CD14-positive monocyte (primary cell): ENCODE results near the gene TRAPPC1. TPM values are rescaled to one million over a fixed set of nuclear protein-coding genes. Genes with fewer than 3 reads are reported as not detected.

Experiments
- DNase-seq, 3 donors: peaks; one replicate each; pipeline ENCODE4 v3.0.0-alpha.2; 2011 to 2022
- H2AFZ ChIP-seq: 2 replicates; pipeline ENCODE4 v1.6.0; 2012; ENCODE audit warnings: mild to moderate bottlenecking, low read depth, low read length, inconsistent platforms; ENCODE audit not compliant: insufficient read depth, poor library complexity, severe bottlenecking
- H3K27ac ChIP-seq, 2 donors: 1 replicate in 1 of 2; 2 replicates in 1 of 2; pipeline ENCODE4 v1.5.1; 2012 to 2013; ENCODE audit warnings: low read length in 2 of 2, control low read depth in 1 of 2, inconsistent platforms in 1 of 2, low read depth in 1 of 2, mild to moderate bottlenecking in 1 of 2
- H3K27me3 ChIP-seq, 2 donors: one replicate each; pipeline versions ENCODE4 v1.6.0 to v1.6.1; 2011 to 2013; ENCODE audit warnings: low read length in 2 of 2; ENCODE audit not compliant: control insufficient read depth in 2 of 2, insufficient read depth in 2 of 2
- H3K36me3 ChIP-seq, 2 donors: replicated peaks in 1 of 2; 1 replicate in 1 of 2; 2 replicates in 1 of 2; pipeline versions ENCODE4 v1.5.1 to v1.6.1; 2012 to 2013; ENCODE audit warnings: low read length in 2 of 2, control low read depth in 1 of 2, inconsistent platforms in 1 of 2, mild to moderate bottlenecking in 1 of 2; ENCODE audit not compliant: insufficient read depth in 2 of 2, control insufficient read depth in 1 of 2
- H3K4me1 ChIP-seq, 2 donors: 1 replicate in 1 of 2; 2 replicates in 1 of 2; pipeline versions ENCODE4 v1.5.1 to v1.6.1; 2012 to 2013; ENCODE audit warnings: low read length in 2 of 2, control low read depth in 1 of 2, inconsistent platforms in 1 of 2, mild to moderate bottlenecking in 1 of 2, moderate library complexity in 1 of 2; ENCODE audit not compliant: insufficient read depth in 2 of 2, control insufficient read depth in 1 of 2
- H3K4me2 ChIP-seq: replicated peaks from 2 replicates; pipeline ENCODE3; 2012; ENCODE audit warnings: low read length, moderate library complexity, mild to moderate bottlenecking; ENCODE audit not compliant: poor library complexity, severe bottlenecking; ENCODE audit errors: extremely low read depth
- H3K4me3 ChIP-seq, 3 experiments: fragments of 200-600 bp in 1 of 3; sonication (generic) in 1 of 3; replicated peaks in 1 of 3; 1 replicate in 2 of 3; 2 replicates in 1 of 3; pipeline ENCODE4 v1.5.1; 2011 to 2013; ENCODE audit warnings: low read length in 3 of 3, mild to moderate bottlenecking in 3 of 3, control low read depth in 2 of 3, low read depth in 2 of 3, inconsistent platforms in 1 of 3, moderate library complexity in 1 of 3
- H3K79me2 ChIP-seq: 2 replicates; pipeline ENCODE4 v1.6.0; 2012; ENCODE audit warnings: mild to moderate bottlenecking, control low read depth, inconsistent platforms, low read length, moderate library complexity; ENCODE audit not compliant: insufficient read depth
- H3K9ac ChIP-seq: 2 replicates; pipeline ENCODE4 v1.6.0; 2017; ENCODE audit warnings: low read length, mild to moderate bottlenecking; ENCODE audit not compliant: insufficient read depth, poor library complexity, severe bottlenecking
- H3K9me3 ChIP-seq, 2 donors: replicated peaks in 1 of 2; 1 replicate in 1 of 2; 2 replicates in 1 of 2; pipeline versions ENCODE4 v1.5.1 to v1.6.1; 2012 to 2013; ENCODE audit warnings: low read length in 2 of 2, control low read depth in 1 of 2; ENCODE audit not compliant: control insufficient read depth in 1 of 2, insufficient read depth in 1 of 2
- H4K20me1 ChIP-seq: 2 replicates; pipeline ENCODE4 v1.6.0; 2012; ENCODE audit warnings: mild to moderate bottlenecking, low read length, control low read depth, moderate library complexity; ENCODE audit not compliant: insufficient read depth
- H3K27ac Mint-ChIP-seq, 7 donors: one replicate each; pipeline ENCODE4 v1.8.0; 2020; ENCODE audit warnings: mild to moderate bottlenecking in 7 of 7, mixed read lengths in 7 of 7, moderate library complexity in 6 of 7, inconsistent platforms in 2 of 7
- H3K27me3 Mint-ChIP-seq, 3 donors: one replicate each; pipeline ENCODE4 v1.8.0; 2021 to 2022; ENCODE audit warnings: low read depth in 3 of 3, mild to moderate bottlenecking in 3 of 3, mixed read lengths in 3 of 3, moderate library complexity in 3 of 3, inconsistent platforms in 1 of 3
- H3K36me3 Mint-ChIP-seq, 2 donors: one replicate each; pipeline ENCODE4 v1.8.0; 2020; ENCODE audit warnings: mixed read lengths in 2 of 2, inconsistent platforms in 1 of 2, mild to moderate bottlenecking in 1 of 2
- H3K4me1 Mint-ChIP-seq: one replicate; pipeline ENCODE4 v1.8.0; 2020; ENCODE audit warnings: mild to moderate bottlenecking, mixed read lengths
- H3K4me3 Mint-ChIP-seq, 2 donors: one replicate each; pipeline ENCODE4 v1.8.0; 2020; ENCODE audit warnings: mild to moderate bottlenecking in 2 of 2, mixed read lengths in 2 of 2, moderate library complexity in 1 of 2
- H3K9me3 Mint-ChIP-seq, 7 donors: one replicate each; pipeline ENCODE4 v1.8.0; 2020 to 2022; ENCODE audit warnings: mixed read lengths in 7 of 7, mild to moderate bottlenecking in 6 of 7, moderate library complexity in 6 of 7, inconsistent platforms in 2 of 7
- CTCF ChIP-seq: fragments of 200-600 bp; IDR thresholded peaks from one replicate; pipeline ENCODE4 v1.8.0; 2022; ENCODE audit warnings: antibody characterized with exemption, mild to moderate bottlenecking
- WGBS: methylation state at CpG from one replicate; pipeline ENCODE4 v1.1.5; 2013; ENCODE audit warnings: missing lambda C conversion rate; ENCODE audit not compliant: insufficient coverage; 5-methylcytosine and 5-hydroxymethylcytosine counted together
- intact Hi-C, 2 donors: fragments of 100-400 bp; cut with micrococcal nuclease; formaldehyde crosslinking; loops; one replicate each; pipeline versions ENCODE4 v1.15.0 to v1.15.1; 2023
- polyA plus RNA-seq, 3 donors: library from polyadenylated mRNA; depleted of rRNA in 1 of 3; unstranded in 2 of 3; stranded (reverse) in 1 of 3; fragments of 300-500 nt in 2 of 3; fragments of >200 nt in 1 of 3; fragmentation: Illumina TruSeq in 2 of 3; gene quantifications; 1 replicate in 2 of 3; 2 replicates in 1 of 3; pipeline ENCODE4 v1.2.3, GENCODE V29; 2012 to 2021

The TRAPPC1 gene
- polyA plus RNA-seq, 3 donors, result 172 to 266 (median 224) TPM

- peak overlapping the region; percentile 69 for H2AFZ ChIP-seq
- no peaks in the 10 kb centered on the region for H3K9me3 Mint-ChIP-seq
- intact Hi-C loops, result no loop called here
- H3K4me1 Mint-ChIP-seq, result peaks cover 7% of the 10 kb centered on the region
- H3K27me3 Mint-ChIP-seq, result peaks cover 0 to 1% (median 1%) of the 10 kb centered on the region in 3 donors
- H4K20me1 ChIP-seq, result peaks cover 13% of the 10 kb centered on the region
- peak overlapping the region; percentile 37 to 82 for H3K27ac ChIP-seq
- H3K4me3 ChIP-seq, result peak overlapping the region; percentile 48 to 98 (median 89)
- no peaks in the 10 kb centered on the region for H3K9me3 ChIP-seq
- no peak for DNase-seq
- peaks cover 15 to 22% of the 10 kb centered on the region in 2 donors for H3K36me3 Mint-ChIP-seq
- WGBS, result 0% methylated on average over 12 of the region's 30 CpGs
- peak overlapping the region; percentile 99 for H3K4me2 ChIP-seq
- no peak for TF ChIP-seq CTCF
- peaks cover 11 to 19% of the 10 kb centered on the region in 2 donors for H3K36me3 ChIP-seq
- no peak overlapping the region for H3K4me3 Mint-ChIP-seq
- peaks cover 66 to 74% of the 10 kb centered on the region in 2 donors for H3K4me1 ChIP-seq
- H3K79me2 ChIP-seq, result peaks cover 86% of the 10 kb centered on the region
- H3K27me3 ChIP-seq, result no peaks in the 10 kb centered on the region
- H3K27ac Mint-ChIP-seq, result peak overlapping the region in 1 of 7 donors; percentile 95
- peak overlapping the region; percentile 74 for H3K9ac ChIP-seq
Observed at GRCh38 chr17:7886227-7887037, 45.3 kb downstream of the TRAPPC1 start.

- peaks cover 3 to 10% of the 10 kb centered on the region in 2 donors for H3K36me3 ChIP-seq
- peaks cover 72 to 80% of the 10 kb centered on the region in 2 donors for H3K4me1 ChIP-seq
- Mint-ChIP-seq H3K4me3 (peak overlapping the region in 1 of 2 donors; percentile 74), H3K27me3 (peaks cover 0 to 1% (median 0%) of the 10 kb centered on the region in 3 donors), H3K4me1 (peaks cover 5% of the 10 kb centered on the region), H3K36me3 (peaks cover 7 to 14% of the 10 kb centered on the region in 2 donors), H3K9me3 (no peaks in the 10 kb centered on the region), H3K27ac (peak overlapping the region in 2 of 7 donors; percentile 74 to 95)
- H3K9me3 ChIP-seq, result no peaks in the 10 kb centered on the region
- intact Hi-C loops, result no loop called here
- no peaks in the 10 kb centered on the region for H3K27me3 ChIP-seq
- no peak for TF ChIP-seq CTCF
- peaks cover 82% of the 10 kb centered on the region for H3K79me2 ChIP-seq
- peak overlapping the region; percentile 48 to 98 (median 89) for H3K4me3 ChIP-seq
- peak overlapping the region; percentile 74 for H3K9ac ChIP-seq
- DNase-seq, result peak; percentile 17 to 43 (median 35)
- H2AFZ ChIP-seq, result peak overlapping the region; percentile 69
- WGBS, result under 1% methylated on average over 47 of the region's 64 CpGs
- peak overlapping the region; percentile 37 to 82 for H3K27ac ChIP-seq
- peak overlapping the region; percentile 99 for H3K4me2 ChIP-seq
- H4K20me1 ChIP-seq, result peaks cover 13% of the 10 kb centered on the region
Observed at GRCh38 chr17:7885367-7886226, 46.1 kb downstream of the TRAPPC1 start.
